Measurements from ENCODE around the gene NPPA. TPM values are rescaled to one million over a fixed set of nuclear protein-coding genes. Genes with fewer than 3 reads are reported as not detected.
"Not testable (repeated sequence)": the region's sequence is repeated elsewhere in the genome, so short reads cannot be mapped to it uniquely, and the experiment has no call there.

NPPA gene
- total RNA-seq, 1 donor from 2014 or later, result not detected

DNA sequence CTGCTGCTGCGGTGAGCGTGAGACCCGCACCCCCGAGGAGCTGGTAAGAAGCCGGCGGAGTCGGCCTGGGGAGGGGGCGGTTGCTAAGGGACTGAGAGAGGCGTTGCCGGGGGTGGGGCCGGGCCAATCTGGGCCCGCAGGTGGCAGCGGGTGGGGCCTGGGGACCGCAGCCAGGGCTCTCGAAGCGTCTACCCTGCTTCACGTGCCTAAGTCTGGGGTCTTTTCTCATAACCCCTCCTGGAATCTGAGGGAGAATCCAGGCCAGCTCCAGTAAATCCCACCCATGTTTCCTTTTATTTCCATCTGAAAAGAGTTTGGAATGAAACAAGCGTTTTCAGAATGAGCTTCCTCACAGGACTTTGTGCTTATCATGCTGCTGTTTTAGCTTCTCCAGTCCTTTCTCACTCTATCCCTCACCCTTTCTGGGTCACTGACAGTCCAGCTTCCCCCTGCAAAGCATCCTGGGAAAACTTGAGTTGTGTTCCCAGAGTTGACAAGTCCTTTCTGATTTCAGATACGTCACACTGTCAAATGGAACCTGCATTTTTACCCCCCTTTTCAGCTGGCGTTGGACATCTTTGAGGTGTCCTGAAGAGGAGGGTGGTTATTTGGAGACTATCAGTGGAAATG is 41.2 kb downstream of the NPPA start:
- peaks cover 12% of the 10 kb centered on the region for H3K27me3 Mint-ChIP-seq (ENCODE audit: unreplicated experiment)
- H3K9me3 Mint-ChIP-seq (ENCODE audit: unreplicated experiment), result no peaks in the 10 kb centered on the region
- H3K36me3 Mint-ChIP-seq (ENCODE audit: low read depth, unreplicated experiment), result peaks cover 4% of the 10 kb centered on the region
- peak overlapping the region; percentile 100 for H3K4me3 Mint-ChIP-seq (ENCODE audit: unreplicated experiment)
- no peak for DNase-seq (ENCODE audit: low spot score)
- H3K27ac Mint-ChIP-seq (ENCODE audit: unreplicated experiment), result peak overlapping the region; percentile 93
- peaks cover 43% of the 10 kb centered on the region for H3K4me1 Mint-ChIP-seq (ENCODE audit: unreplicated experiment)
- TF ChIP-seq, protein P1, sequence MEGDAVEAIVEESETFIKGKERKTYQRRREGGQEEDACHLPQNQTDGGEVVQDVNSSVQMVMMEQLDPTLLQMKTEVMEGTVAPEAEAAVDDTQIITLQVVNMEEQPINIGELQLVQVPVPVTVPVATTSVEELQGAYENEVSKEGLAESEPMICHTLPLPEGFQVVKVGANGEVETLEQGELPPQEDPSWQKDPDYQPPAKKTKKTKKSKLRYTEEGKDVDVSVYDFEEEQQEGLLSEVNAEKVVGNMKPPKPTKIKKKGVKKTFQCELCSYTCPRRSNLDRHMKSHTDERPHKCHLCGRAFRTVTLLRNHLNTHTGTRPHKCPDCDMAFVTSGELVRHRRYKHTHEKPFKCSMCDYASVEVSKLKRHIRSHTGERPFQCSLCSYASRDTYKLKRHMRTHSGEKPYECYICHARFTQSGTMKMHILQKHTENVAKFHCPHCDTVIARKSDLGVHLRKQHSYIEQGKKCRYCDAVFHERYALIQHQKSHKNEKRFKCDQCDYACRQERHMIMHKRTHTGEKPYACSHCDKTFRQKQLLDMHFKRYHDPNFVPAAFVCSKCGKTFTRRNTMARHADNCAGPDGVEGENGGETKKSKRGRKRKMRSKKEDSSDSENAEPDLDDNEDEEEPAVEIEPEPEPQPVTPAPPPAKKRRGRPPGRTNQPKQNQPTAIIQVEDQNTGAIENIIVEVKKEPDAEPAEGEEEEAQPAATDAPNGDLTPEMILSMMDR (IDR thresholded peaks at IDR 0.05; ENCODE audit: unreplicated experiment), result no peak

DNA sequence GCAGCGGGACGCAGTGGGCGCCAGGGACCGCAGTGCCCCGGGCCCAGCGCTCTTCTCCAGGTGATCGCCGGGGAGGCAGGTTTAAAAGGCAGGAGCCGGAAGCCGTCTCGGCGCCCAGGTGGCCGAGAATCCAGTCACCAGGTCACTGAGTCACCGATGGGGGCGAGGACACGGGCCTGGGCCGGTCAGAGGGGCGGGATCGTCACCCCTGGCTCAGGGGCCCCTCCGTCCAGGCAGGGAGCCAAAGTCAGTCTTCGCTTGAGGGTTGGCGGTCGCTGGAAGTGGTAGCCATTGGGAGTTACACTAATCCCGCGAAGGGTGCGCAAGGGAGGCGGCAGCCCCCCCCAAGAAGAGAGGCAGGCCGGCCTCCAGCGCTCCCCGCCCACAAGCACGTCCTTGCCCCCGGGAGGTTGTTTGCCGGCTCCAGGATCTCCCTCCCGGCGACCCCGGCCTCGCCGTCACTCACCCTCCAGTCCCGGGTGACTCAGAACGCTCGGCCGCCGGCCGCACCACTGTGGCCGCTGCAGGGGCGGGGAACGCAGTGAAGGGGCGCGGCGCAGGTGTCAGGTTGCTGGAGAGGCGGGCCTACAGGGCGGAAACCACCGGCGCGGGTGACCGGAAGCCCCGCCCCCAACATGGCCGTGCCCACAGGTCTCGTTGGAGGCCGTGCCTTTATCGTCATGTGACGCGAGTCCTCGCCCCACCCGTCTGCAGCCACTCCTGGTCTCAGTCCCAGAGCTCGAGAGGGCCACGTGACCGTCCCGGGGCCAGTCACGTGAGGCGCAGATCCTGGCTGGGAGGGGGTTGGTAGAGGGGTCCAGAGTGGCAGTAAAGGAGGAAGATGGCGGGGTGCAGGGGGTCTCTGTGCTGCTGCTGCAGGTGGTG is 41.9 kb downstream of the NPPA start, which contains the start of the genes CLCN6 and MTHFR:
Gene CLCN6, plus strand, starts transcription at position 770 of the 885 bp plus-strand sequence. Its CDS starts 72 bp downstream, at position 842.
Gene MTHFR, minus strand, starts transcription at position 543 of the 885 bp plus-strand sequence. CDS start 2,848 bp downstream, outside the sequence.
- Mint-ChIP-seq H3K36me3 (ENCODE audit: low read depth, unreplicated experiment) (peaks cover 9% of the 10 kb centered on the region), H3K27ac (ENCODE audit: unreplicated experiment) (peak within 1 kb of the TSS; percentile 93), H3K27me3 (ENCODE audit: unreplicated experiment) (peaks cover 12% of the 10 kb centered on the region), H3K4me1 (ENCODE audit: unreplicated experiment) (peaks cover 43% of the 10 kb centered on the region), H3K9me3 (ENCODE audit: unreplicated experiment) (no peaks in the 10 kb centered on the region), H3K4me3 (ENCODE audit: unreplicated experiment) (peak within 1 kb of the TSS; percentile 100)
- TF ChIP-seq, protein P1 (IDR thresholded peaks at IDR 0.05; ENCODE audit: unreplicated experiment), result no peak
- DNase-seq (ENCODE audit: low spot score), result peak; percentile 99

DNA sequence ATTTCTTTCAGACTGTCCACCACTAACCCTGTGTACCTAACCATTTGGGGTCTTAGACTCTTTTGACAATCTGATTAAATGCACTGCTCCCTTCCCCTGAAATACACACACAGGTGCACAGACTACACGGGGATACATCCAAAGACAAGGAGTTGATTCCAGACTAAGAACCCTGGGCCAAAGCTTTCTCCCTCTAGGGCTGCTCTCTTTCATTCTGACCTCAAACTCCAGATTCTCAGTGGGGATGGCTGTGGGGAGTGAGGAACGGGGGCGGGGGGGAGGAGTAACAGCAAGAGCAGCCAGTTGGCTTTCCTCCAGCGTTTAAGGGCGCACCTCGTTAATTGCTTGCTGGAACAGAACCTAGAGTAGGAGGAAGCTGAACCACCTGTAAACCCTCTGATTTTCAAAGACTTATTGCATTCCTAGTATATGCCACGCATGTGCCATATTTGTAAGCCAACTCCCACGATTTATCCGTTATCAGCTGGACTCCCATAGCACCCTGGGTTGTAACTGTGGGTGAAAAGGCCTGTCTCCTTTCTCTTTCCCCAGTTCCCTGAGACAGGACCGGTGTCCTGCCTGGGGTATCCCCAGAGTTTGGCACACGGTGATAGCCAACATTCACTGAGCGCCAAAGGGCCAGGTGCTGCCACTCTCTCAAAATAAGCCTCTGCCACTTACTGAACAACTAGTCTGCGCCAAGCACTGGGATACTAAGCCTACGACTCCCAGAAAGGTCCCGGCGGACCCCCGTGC is 42.7 kb downstream of the NPPA start:
- no peaks in the 10 kb centered on the region for H3K9me3 Mint-ChIP-seq (ENCODE audit: unreplicated experiment)
- H3K4me1 Mint-ChIP-seq (ENCODE audit: unreplicated experiment), result peaks cover 43% of the 10 kb centered on the region
- TF ChIP-seq, protein P1 (IDR thresholded peaks at IDR 0.05; ENCODE audit: unreplicated experiment), result no peak
- no peak overlapping the region for H3K27ac Mint-ChIP-seq (ENCODE audit: unreplicated experiment)
- DNase-seq (ENCODE audit: low spot score), result no peak
- H3K36me3 Mint-ChIP-seq (ENCODE audit: low read depth, unreplicated experiment), result peaks cover 16% of the 10 kb centered on the region
- H3K4me3 Mint-ChIP-seq (ENCODE audit: unreplicated experiment), result peak overlapping the region; percentile 86
- peaks cover 12% of the 10 kb centered on the region for H3K27me3 Mint-ChIP-seq (ENCODE audit: unreplicated experiment)

DNA sequence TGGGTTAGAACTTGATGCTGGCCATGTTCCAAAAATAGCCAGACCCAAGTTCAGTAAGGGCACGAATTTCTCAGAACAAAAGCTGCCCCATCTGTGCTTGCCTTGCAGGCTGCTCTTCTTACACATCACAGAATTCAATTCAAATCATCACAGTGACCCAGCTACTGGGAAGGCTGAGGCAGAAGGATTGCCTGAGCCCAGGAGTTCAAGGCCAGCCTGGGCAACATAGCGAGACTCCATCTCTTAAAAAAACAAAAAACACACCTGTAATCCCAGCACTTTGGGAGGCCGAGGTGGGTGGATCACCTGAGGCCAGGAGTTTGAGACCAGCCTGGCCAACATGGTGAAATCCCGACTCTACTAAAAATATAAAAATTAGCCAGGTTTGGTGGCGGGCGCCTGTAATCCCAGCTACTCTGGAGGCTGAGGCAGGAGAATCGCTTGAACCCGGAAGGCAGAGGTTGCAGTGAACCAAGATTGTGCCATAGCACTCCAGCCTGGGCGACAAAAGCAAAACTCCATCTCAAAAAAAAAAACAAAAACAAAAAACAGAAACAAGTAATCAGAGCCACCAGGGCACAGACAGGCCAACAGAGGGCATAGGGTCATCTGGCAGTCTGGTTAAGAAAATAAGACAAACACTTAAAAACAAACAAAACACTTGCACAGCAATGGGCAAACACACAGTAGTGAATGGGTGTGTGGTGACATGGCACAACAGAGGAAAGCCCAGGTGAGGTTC is 43.5 kb downstream of the NPPA start:
- DNase-seq (ENCODE audit: low spot score); H3K9me3 Mint-ChIP-seq (ENCODE audit: unreplicated experiment): not testable (repeated sequence)
- Mint-ChIP-seq H3K27me3 (ENCODE audit: unreplicated experiment) (peaks cover 12% of the 10 kb centered on the region), H3K4me1 (ENCODE audit: unreplicated experiment) (peaks cover 43% of the 10 kb centered on the region), H3K27ac (ENCODE audit: unreplicated experiment) (peak overlapping the region; percentile 13), H3K36me3 (ENCODE audit: low read depth, unreplicated experiment) (peaks cover 13% of the 10 kb centered on the region), H3K4me3 (ENCODE audit: unreplicated experiment) (peak overlapping the region; percentile 86)
